ENCODE data around the gene PGBD4.
"Not testable (repeated sequence)": the region's sequence is repeated elsewhere in the genome, so short reads cannot be mapped to it uniquely, and the experiment has no call there.

PGBD4 gene

DNA sequence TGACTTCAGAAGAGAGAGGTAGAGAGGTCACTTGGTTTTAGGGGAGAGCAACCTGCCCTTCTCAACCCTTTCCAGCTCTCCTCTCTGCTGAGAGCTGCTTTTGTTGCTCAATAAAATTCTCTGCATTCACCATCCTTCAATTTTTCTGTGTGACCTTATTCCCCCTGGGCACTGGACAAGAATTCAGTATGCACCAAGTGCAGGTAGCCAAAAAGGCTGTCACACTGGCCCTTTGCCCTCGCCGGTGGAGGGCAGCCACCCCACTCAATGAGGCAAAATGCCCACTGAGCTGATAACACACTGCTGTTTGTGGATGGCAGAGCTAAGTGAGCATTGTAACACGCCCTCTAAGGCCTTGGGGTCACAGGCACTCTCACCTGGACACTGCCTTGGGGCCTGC lies 12.9 kb downstream of the PGBD4 start:
- no peak for DNase-seq

GRCh38 chr15:34116620-34117019 lies 14.7 kb downstream of the PGBD4 start:
- DNase-seq: peak; percentile 64

DNA sequence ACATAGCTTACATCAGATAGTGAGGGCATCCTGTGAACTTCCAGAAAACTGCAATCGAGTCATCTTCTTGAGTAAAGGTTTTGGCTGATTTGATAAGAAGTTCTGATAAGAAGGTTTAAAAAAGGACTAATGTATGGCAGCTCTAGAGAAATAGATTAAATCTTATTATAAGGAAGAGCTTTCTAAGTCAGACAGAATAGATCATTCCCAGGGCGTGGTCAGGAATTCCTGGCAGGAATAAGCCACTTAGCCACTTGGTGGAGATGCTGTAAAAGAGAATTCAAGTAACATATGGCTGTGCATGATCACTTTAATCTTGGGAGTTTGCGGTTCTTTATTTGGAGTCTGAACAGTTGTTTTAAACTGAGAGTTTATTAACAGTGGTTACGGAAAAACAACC lies 17.4 kb downstream of the PGBD4 start:
- DNase-seq: peak; percentile 60

GRCh38 chr15:34120420-34120819 lies 18.5 kb downstream of the PGBD4 start:
- DNase-seq: not testable (repeated sequence)

- DNase-seq: not testable (repeated sequence)
Measured at GRCh38 chr15:34121786-34122185, 19.9 kb downstream of the PGBD4 start.

DNA sequence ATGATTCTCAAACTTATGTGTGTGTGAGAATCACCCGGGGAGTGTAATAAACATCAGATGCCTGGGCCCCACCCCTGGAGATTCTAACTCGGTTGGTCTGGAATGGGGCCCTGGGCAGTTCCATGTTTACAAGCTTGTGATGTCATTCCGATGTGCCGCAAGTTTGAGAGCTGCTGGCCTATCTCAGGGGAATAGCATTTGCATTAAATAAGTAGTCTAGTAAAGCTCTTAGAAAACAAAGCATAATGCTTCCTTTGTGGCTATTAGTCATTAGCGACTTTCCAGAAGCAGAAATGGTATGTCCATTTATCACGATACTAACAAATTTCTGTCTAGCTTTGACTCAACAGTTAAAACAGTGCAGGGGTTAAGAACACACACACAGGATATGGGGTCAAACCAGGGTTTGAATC lies 20.9 kb downstream of the PGBD4 start:
- DNase-seq: no peak

GRCh38 chr15:34124651-34125050 lies 22.8 kb downstream of the PGBD4 start:
- no peak for DNase-seq

DNA sequence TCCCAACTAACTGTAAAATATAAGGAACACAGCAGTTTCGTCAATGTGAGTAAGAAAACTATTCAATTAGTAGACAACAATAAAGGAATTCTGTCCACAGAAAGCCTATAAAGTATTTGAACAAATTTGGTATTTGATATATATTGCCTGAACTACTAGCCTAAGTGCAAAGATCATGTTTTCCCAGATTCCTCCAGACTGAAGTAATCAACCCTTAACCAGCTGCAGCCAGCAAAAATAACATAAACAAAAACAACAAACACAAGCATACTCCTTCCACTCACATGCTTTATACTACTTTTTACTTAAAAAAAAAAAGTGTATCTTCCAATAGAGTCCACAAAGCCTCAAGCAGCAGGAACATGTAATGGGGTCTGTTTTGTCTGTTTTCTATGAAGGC lies 24.1 kb downstream of the PGBD4 start:
- DNase-seq: no peak

GRCh38 chr15:34126522-34126921 lies 24.6 kb downstream of the PGBD4 start:
- DNase-seq: no peak

DNA sequence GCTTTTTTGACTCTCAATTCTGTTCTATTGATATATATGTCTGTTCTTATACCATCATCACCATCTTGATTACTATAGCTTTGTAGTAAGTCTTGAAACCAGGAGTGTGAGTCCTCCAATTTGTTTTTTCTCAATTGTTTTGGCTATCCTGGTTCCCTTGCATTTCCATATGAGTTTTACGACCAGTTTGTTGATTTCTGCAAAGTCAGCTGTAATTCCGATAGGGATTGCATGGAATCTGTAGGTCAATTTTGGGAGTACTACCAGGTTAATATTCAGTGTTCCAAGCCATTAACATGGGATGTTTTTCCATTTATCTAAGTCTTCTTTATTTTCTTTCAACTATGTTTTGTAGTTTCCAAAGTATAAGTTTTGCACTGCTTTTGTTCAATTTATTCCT lies 27.0 kb downstream of the PGBD4 start:
- DNase-seq: no peak

GRCh38 chr15:34132881-34133280 lies 31.0 kb downstream of the PGBD4 start:
- DNase-seq: no peak

DNA sequence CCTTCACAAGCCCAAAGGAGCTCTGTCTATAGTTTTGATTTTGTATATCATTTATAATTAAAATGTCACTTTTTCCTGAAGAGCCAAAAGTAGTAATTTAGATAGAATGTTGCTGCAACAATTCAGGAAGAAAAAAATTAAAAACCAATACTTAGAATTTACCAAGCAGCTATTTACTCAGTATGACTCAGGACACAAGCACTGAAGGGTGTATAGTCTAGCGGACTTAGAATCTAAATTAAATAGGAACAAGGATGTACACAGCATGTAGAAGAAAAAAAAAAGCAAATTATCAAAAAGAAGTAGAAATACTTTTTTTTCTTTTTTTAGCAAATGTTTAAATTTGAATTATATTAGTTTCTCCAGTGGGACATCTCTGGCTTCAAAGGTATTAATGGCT lies 31.6 kb downstream of the PGBD4 start:
- no peak for DNase-seq

DNA sequence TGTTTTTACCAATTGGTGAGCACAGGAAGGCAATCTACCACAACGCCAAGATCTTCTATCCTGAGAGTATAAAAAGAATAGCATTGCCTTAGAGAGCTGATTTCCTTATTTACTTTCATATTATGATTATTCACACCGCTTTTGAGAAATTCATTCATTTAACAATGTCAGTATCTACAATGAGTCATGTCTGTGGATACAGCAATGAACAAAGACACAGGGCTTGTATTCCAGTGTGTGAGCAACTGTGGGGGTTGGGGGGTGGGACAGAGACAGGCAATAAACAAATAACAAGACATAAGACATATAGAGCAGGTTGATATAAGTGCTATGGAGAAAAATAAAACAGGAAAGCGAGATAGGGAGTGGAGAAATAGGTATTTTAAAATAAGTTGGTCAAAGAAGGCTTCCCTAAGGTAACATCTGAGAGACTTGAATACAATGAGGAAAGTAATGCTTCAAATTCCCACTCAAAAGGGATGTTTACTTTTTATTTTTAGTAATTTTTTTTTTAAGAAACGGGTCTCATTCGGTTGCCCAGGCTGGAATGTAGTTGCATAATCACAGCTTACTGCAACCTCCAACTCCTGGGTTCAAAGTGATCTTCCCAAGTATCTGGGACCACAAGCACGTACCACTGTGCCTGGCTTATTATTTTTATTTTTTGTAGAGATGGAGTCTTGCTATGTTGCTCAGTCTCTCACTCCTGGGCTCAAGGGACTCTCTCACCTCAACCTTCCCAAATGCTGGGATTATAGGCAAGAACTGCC lies 45.7 kb downstream of the PGBD4 start:
- DNase-seq: no peak

DNA sequence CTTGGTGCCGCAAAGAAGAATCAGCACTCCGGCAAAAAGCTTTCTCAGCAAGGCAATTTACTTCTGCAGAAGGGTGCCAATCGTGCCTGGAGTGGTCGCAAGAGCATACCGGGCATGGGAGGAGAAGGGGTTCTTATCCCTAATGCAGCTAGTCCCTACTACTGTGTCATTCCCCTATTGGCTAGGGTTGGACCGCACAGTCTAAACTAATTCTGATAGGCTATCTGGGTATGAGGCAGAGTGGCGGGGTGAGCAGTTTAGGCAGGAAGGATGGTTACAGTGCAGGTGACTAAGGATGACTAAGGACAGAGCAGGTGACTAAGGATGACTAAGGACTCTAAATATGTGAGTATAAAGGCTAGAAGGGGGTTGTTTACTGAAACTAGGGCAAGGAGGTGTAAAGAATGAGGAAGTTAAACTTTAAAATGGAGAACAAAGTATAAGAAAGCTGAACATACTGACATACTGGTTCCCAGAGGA lies 52.9 kb downstream of the PGBD4 start:
- no peak for DNase-seq

- no peak for DNase-seq
Measured at GRCh38 chr15:34155859-34156258, 54.0 kb downstream of the PGBD4 start.
